Esophagus squamous epithelium (tissue), 4 donors: ENCODE measurements around the gene TRIM54.
"Not testable (repeated sequence)": the region's sequence is repeated elsewhere in the genome, so short reads cannot be mapped to it uniquely, and the experiment has no call there.

Source experiments
- CTCF ChIP-seq, 6 experiments: fragments of 450-650 bp in 4 of 6; fragments of 200-600 bp in 2 of 6; sonication (generic) in 2 of 6; IDR thresholded peaks; one replicate each; pipeline ENCODE4 v1.5.1; 2016 to 2019; ENCODE audit warnings: antibody characterized with exemption in 6 of 6, mild to moderate bottlenecking in 4 of 6, moderate library complexity in 4 of 6
- POLR2A ChIP-seq, 4 donors: fragments of 450-650 bp; IDR thresholded peaks; one replicate each; pipeline ENCODE4 v1.6.1; 2017; ENCODE audit warnings: antibody characterized with exemption in 4 of 4, mild to moderate bottlenecking in 4 of 4, moderate library complexity in 3 of 4

- not testable (repeated sequence) for TF ChIP-seq CTCF, POLR2A (IDR thresholded peaks at IDR 0.05)
Measured at GRCh38 chr2:27268296-27268695, 13.9 kb upstream of the TRIM54 start.
